HG03108 (cell line): ENCODE results near the gene ANO2.
"Not testable (repeated sequence)": the region's sequence is repeated elsewhere in the genome, so short reads cannot be mapped to it uniquely, and the experiment has no call there.

Source experiments
- ATAC-seq: cut with Tn5 transposase; IDR thresholded peaks from one replicate; pipeline ENCODE4 v1.9.1; 2021; ENCODE audit warnings: moderate library complexity; ENCODE audit not compliant: unreplicated experiment

ANO2 gene

DNA sequence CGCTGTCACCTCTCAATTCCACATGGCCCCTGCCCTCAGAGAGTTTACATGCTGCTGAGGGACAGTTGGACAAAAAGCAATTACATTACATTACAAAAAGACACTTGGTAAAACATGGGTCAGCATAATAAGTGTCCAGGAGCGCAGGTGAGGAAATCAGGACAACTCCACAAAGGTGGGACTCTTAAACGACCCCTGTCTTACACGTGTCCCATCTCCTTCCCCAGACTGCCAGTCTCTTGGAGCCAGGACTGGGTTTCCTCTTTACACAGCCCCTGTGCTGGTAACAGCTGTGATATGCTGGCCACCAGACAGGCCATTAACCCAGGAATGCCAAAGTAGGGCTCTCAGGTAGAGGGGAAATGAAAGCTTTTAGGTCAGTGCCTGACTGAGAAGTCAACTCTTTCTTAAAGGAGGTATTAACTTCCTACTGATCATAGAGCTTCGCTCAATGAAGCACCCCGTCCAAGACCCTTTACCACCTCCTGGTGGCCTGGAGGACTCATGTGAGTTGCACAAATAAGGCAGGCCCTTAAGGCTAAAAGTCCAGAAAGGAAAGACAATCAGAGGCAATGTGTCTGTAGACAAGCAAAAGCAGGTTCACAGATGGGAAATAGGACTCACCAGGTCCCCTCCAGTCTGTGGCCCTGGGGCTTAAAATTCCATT, 55.5 kb downstream of the ANO2 start:
- ATAC-seq = no peak

DNA sequence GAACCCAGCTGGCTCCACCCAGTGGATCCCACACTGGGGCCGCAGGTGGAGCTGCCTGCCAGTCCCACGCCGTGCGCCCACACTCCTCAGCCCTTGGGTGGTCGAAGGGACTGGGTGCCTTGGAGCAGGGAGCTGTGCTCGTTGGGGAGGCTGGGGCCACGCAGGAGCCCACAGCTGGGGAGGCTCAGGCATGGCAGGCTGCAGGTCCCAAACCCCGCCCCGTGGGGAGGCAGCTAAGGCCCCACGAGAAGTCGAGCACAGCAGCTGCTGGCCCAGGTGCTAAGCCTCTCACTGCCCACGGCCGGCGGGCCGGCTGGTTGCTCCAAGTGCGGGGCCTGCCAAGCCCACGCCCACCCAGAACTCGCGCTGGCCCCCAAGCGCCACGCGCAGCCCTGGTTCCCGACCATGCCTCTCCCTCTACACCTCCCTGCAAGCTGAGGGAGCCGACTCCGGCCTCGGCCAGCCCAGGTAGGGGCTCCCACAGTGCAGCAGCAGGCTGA, 56.2 kb downstream of the ANO2 start:
- ATAC-seq = no peak

- ATAC-seq = not testable (repeated sequence)
Observed at GRCh38 chr12:5887819-5888218, 57.2 kb downstream of the ANO2 start.

GRCh38 chr12:5884866-5885265, 60.2 kb downstream of the ANO2 start:
- ATAC-seq = no peak

GRCh38 chr12:5884285-5884684, 60.8 kb downstream of the ANO2 start:
- ATAC-seq = no peak

DNA sequence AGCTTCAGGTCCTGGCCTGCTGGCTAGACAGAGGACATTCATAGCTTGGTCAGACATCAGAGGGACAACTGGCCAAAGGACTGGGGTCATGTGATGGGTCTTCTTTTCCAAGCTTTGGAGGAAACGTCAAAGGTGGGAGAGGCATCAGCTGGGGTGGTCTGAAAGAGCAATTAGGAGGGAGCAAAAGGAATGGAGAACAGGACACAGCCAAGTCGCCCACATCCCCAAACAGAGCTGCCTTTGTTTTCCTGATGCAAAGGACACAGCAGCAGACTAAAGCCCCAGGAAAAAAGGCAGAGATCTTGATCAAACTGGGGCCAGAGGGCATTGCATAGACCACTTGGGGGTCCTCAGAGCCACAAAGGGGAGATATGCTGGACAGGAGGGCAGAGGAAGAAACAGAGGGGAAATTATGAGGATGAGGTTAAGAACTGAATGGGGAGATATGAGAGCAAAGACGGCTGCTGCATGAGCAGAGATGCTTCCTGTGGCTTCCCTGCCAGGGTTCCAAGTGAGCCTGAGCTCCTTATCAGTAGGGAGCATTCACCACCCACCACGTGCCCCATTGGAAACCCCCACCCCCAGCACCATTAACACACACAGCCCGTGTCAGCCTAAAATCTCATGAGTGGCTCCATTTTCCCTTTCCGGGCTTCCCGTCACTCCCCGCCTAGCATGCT, 62.4 kb downstream of the ANO2 start:
- ATAC-seq = no peak

- ATAC-seq = no peak
Observed at GRCh38 chr12:5881666-5882065, 63.4 kb downstream of the ANO2 start.

DNA sequence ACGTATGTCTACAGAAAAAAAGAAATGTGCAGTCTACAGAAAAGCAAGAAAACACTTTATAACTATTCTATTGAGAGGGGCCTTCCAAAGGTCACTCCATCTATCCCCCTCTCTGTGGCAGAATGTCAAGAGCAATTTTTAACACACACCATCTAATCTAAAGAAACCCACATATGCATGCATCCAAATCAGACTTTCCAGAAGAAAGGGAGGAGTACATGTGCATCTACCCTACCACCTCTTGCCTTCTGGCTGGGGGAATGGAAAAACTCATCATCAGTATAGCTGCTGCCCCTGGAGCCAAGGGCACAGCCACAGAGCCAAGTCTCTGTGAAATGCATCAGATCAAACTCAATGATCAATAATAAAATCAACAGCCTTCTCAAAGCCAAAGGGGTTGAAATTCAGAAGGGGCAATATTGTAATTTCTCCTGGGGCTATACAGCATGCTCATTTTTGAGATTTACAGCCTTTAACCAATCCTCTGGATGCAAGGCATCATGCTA, 63.9 kb downstream of the ANO2 start:
- no peak for ATAC-seq

GRCh38 chr12:5875851-5876250, 69.2 kb downstream of the ANO2 start:
- ATAC-seq = no peak

DNA sequence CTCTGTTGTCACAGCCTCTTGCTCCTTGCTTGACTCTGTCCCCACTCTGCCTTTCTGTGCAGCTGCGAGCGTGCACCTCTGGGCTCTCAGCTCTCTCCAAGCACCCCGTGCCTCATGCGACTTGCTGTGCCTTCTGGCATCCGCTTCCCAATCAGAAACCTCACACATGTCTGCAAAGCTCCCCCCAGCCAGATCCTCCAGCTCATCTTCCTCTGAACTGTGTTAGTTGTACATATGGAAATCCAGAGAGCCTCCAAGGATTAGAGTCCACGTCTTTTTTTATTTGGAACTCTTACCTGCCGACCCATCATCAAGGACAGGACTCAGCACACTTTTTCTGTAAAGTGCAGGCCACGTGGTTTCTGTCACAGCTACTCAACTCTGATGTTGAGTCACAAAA, 70.5 kb downstream of the ANO2 start:
- no peak for ATAC-seq

GRCh38 chr12:5873281-5873919, 71.7 kb downstream of the ANO2 start:
- no peak for ATAC-seq

GRCh38 chr12:5872745-5873144, 72.3 kb downstream of the ANO2 start:
- ATAC-seq = no peak

DNA sequence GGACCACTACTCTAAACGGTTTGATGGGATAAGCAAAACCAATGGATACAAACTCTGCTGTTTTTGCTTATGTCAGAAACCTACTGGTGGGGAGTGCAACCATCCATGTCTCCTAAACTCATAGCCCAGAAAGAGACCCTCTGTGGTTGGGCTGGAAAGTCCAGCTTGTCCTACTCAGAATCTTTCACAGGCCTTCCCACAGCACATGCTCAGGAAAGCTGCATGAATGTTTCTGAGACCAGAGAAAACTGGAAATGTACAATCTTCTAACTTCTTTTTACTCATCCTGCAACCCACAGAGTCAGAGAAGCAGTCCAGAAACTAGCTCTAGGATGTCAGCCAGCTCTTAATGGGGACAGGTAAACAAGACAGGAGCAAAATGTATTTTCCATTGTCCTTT, 73.3 kb downstream of the ANO2 start:
- ATAC-seq = no peak

DNA sequence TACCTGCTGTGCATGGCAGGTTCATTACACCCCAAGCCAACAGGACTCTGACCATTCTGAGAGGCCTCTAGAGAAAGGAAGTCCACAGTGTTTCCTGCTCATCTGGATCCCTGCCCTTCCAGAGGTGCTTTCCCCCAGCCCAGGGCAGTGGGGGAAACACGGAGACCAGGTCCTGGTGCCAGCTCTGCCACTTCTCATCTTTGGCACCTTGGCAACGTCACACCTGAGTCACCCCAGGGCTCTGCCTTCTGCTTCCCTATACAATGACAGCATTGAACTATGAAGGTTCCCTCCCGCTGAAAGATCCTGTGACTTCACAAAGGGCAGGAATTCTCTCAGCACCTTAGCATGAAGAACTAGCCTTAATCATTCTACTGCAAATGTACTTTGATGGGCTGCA, 74.9 kb downstream of the ANO2 start:
- ATAC-seq = no peak

DNA sequence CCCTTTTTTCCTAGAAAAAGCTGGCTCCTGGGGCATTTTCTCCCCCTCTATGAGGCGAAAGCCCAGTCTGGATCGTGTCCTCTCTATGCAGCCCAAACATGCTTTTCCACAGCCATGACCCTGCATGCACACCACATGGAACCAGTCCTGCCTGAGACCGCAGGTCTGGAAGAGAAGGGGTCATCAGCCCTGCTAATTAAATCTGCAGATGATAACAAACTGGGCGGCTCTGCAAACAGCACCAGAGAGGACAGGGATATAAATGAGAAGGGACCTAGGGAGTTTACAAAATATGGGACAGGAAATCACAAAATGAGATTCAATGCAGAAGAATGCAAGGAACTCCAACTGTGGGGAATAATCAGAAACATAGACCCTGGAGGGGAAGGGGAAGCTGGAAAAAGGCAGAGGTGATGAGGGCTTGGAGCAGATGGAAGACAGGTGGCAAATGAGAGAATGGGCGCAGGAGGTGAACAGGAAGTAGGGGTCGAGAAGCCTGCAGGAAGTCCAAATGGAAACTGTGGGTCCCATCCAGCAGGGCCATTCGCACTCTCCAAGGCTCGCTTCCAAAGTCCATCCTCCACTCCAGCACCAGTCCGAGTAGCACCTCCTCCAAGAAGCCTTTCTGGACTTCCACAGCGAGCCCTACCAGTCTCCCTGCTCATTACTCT, 76.3 kb downstream of the ANO2 start:
- no peak for ATAC-seq

DNA sequence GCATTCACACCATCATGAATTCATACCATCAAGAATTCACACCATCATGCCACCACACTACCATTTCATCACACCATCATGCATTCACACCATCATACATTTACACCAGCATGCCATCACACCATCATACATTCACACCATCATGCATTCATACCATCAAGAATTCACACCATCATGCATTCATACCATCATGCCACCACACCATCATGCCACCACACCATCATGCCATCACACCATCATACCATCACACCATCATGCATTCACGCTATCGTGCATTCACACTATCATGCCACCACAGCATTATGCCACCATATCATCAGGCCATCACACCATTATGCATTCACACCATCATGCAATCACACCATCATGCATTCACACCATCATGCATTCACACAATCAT, 79.7 kb downstream of the ANO2 start:
- no peak for ATAC-seq

GRCh38 chr12:5864972-5865371, 80.1 kb downstream of the ANO2 start:
- ATAC-seq = no peak

DNA sequence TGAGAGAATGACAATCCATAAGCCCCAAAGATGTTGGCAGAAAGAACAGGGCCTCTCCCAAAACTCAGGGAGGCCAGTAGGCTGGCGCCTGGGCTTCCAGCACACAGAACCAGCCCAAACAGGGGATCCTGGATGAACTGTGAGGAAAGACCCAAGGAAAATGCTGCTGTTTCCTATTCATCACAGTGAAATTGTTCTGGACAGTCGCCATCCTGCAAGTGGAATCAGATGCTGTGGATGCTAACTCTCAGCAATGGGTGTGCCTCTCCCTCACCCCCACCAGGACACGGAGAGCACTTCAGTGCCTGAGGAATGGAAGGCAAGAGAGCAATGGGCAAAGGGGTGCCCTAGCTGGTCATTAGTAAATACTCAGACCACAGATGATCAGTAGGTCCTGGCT, 80.8 kb downstream of the ANO2 start:
- ATAC-seq = no peak

DNA sequence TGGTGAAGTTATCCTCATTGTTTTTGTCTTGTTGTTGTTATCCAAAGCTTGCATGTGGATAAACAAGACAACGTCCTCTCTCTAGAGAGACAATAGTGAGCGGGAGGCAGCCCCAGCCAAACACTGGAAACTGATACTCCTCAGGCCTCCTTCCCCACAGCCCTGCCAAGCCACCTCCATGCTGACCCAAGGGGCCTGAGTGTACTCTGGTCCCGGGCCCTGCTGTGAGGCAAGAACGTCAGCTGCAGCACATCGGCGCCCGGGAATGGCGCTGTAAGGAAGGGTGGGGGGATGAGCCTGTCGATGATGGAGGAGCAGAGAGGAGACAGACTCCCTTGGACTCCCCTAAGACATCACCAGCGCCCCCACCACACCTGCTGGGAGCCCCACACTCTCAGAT, 83.6 kb downstream of the ANO2 start:
- ATAC-seq = no peak

- no peak for ATAC-seq
Observed at GRCh38 chr12:5856692-5857091, 88.4 kb downstream of the ANO2 start.

DNA sequence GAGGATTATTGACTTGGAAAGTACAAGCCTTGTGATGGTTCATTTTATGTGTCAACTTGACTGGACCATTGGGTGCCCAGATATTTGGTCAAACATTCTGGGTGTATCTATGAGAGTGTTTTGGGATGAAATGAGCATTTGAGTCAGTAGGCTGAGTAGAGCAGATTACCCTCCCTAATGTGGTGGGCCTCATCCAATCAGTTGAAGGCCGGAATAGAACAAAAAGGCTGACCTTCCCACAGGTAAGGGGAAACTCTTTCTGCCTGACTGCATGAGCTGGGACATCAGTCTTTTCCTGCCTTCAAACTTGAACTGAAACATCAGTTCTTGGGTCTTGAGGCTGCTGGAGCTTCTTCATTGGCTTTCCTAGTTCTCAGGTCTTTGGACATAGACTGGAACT, 98.1 kb downstream of the ANO2 start:
- ATAC-seq = no peak
